Muscle of leg (tissue), 16 donors: ENCODE data around the gene SLFN12. TPM values are rescaled to one million over a fixed set of nuclear protein-coding genes. Genes with fewer than 3 reads are reported as not detected.
A peak's percentile ranks its signal among the peaks of the same experiment; 100 is the strongest.
"Not testable (repeated sequence)": the region's sequence is repeated elsewhere in the genome, so short reads cannot be mapped to it uniquely, and the experiment has no call there.

ENCODE experiments used
- DNase-seq: peaks from one replicate; pipeline ENCODE4 v3.0.0; 2013
- H3K27ac ChIP-seq: one replicate; pipeline ENCODE4 v1.5.1; 2013; ENCODE audit warnings: mild to moderate bottlenecking, low read length, control low read depth
- H3K27me3 ChIP-seq: one replicate; pipeline ENCODE4 v1.6.1; 2013; ENCODE audit warnings: low read length; ENCODE audit not compliant: control insufficient read depth, insufficient read depth
- H3K36me3 ChIP-seq: one replicate; pipeline ENCODE4 v1.6.1; 2013; ENCODE audit warnings: low read length; ENCODE audit not compliant: control insufficient read depth, insufficient read depth
- H3K4me1 ChIP-seq: one replicate; pipeline ENCODE4 v1.6.1; 2013; ENCODE audit warnings: low read length; ENCODE audit not compliant: control insufficient read depth, insufficient read depth
- H3K4me3 ChIP-seq: one replicate; pipeline ENCODE4 v1.5.1; 2013; ENCODE audit warnings: low read length, control low read depth
- H3K9me3 ChIP-seq: replicated peaks from 2 replicates; pipeline ENCODE4 v1.6.1; 2013; ENCODE audit warnings: low read depth, low read length; ENCODE audit not compliant: control insufficient read depth
- WGBS: methylation state at CpG from one replicate; pipeline ENCODE4 v1.1.5; 2013; ENCODE audit warnings: missing lambda C conversion rate; ENCODE audit not compliant: insufficient coverage; 5-methylcytosine and 5-hydroxymethylcytosine counted together
- long read RNA-seq, 11 donors: transcript quantifications; one replicate each; lab custom pipeline, GENCODE V29; 2026
- polyA plus RNA-seq, 8 donors: library from polyadenylated mRNA; unstranded; fragments of 120-200 nt; gene quantifications; one replicate each; pipeline versions ENCODE4 v1.2.1 to v1.2.3, GENCODE V29; 2013; ENCODE audit warnings: inconsistent platforms in 1 of 8, low replicate concordance in 1 of 8; ENCODE audit not compliant: insufficient read length in 8 of 8, insufficient read depth in 1 of 8
- total RNA-seq: library from RNA; stranded (reverse); fragments of 120-200 nt; gene quantifications from one replicate; pipeline ENCODE4 v1.2.4, GENCODE V29; 2013

The SLFN12 gene
- total RNA-seq (11.5 TPM), polyA plus RNA-seq (10 to 100 TPM in 1 of 8 donors, 1 to 10 TPM in 7; 4.2 to 10.5 (median 6.9) TPM)
- long read RNA-seq, donor 1, result 0 reads
- long read RNA-seq, donor 2, result 0 reads
- long read RNA-seq, donor 3, partial matches to known transcripts, result 0 of 1 reads
- long read RNA-seq, donor 3, other reads (novel, unspliced or antisense), result 0 of 1 reads
- long read RNA-seq, donor 4, result 0 reads
- long read RNA-seq, donor 5, partial matches to known transcripts, result 0 of 1 reads
- long read RNA-seq, donor 5, other reads (novel, unspliced or antisense), result 0 of 1 reads
- long read RNA-seq, donor 6, partial matches to known transcripts, result 0 of 2 reads
- long read RNA-seq, donor 6, other reads (novel, unspliced or antisense), result 0 of 2 reads
- long read RNA-seq, donor 7, result 0 reads
- long read RNA-seq, donor 8, partial matches to known transcripts, result 0 of 3 reads
- long read RNA-seq, donor 8, other reads (novel, unspliced or antisense), result 0 of 3 reads
- long read RNA-seq, donor 9, result 0 reads
- long read RNA-seq, donor 10, partial matches to known transcripts, result 0 of 2 reads
- long read RNA-seq, donor 10, other reads (novel, unspliced or antisense), result 0 of 2 reads
- long read RNA-seq, donor 11, partial matches to known transcripts, result 0 of 2 reads
- long read RNA-seq, donor 11, other reads (novel, unspliced or antisense), result 0 of 2 reads

GRCh38 chr17:35432176-35433074 lies at the start of gene SLFN12:
SLFN12 (minus strand) TSS chr17:35432500; CDS start chr17:35423028, 9,472 bp downstream.
- 5% methylated on average over 15 of the region's 22 CpGs for WGBS
- H3K27ac ChIP-seq, result peak within 1 kb of the TSS; percentile 97
- peaks cover 2% of the 10 kb centered on the region for H3K27me3 ChIP-seq
- H3K36me3 ChIP-seq, result peaks cover 5% of the 10 kb centered on the region
- H3K4me3 ChIP-seq, result peak within 1 kb of the TSS; percentile 63
- no peaks in the 10 kb centered on the region for H3K9me3 ChIP-seq
- peak; percentile 98 for DNase-seq
- peaks cover 23% of the 10 kb centered on the region for H3K4me1 ChIP-seq

GRCh38 chr17:35479271-35479670 lies 47.0 kb upstream of the SLFN12 start:
- no peak for DNase-seq
- Histone ChIP-seq H3K27ac (no peak overlapping the region), H3K4me1 (no peaks in the 10 kb centered on the region), H3K27me3 (peaks cover 23% of the 10 kb centered on the region), H3K36me3 (no peaks in the 10 kb centered on the region), H3K9me3 (no peaks in the 10 kb centered on the region), H3K4me3 (no peak overlapping the region)
- 75% methylated on average over 1 of the region's 5 CpGs for WGBS

GRCh38 chr17:35477248-35477647 lies 44.9 kb upstream of the SLFN12 start:
- Histone ChIP-seq H3K27ac (no peak overlapping the region), H3K4me3 (no peak overlapping the region), H3K9me3 (no peaks in the 10 kb centered on the region), H3K27me3 (peaks cover 14% of the 10 kb centered on the region), H3K36me3 (no peaks in the 10 kb centered on the region), H3K4me1 (no peaks in the 10 kb centered on the region)
- WGBS, result no CpG with 5 or more reads among the region's 5 CpGs
- DNase-seq, result no peak

- Histone ChIP-seq H3K36me3 (no peaks in the 10 kb centered on the region), H3K27me3 (peaks cover 11% of the 10 kb centered on the region), H3K9me3 (no peaks in the 10 kb centered on the region), H3K4me1 (no peaks in the 10 kb centered on the region), H3K27ac (no peak overlapping the region), H3K4me3 (no peak overlapping the region)
- DNase-seq, result no peak
- WGBS, result 63% methylated on average over 1 of the region's 2 CpGs
Observed at GRCh38 chr17:35476283-35476820, 44.1 kb upstream of the SLFN12 start.

- Histone ChIP-seq H3K27ac (no peak overlapping the region), H3K9me3 (no peaks in the 10 kb centered on the region), H3K4me1 (no peaks in the 10 kb centered on the region), H3K36me3 (no peaks in the 10 kb centered on the region), H3K4me3 (no peak overlapping the region), H3K27me3 (peaks cover 9% of the 10 kb centered on the region)
- no peak for DNase-seq
- WGBS, result no CpG with 5 or more reads among the region's 4 CpGs
Observed at GRCh38 chr17:35468475-35468874, 36.2 kb upstream of the SLFN12 start.

GRCh38 chr17:35467824-35468223 lies 35.5 kb upstream of the SLFN12 start:
- Histone ChIP-seq H3K9me3 (no peaks in the 10 kb centered on the region), H3K27me3 (peaks cover 13% of the 10 kb centered on the region), H3K4me3 (no peak overlapping the region), H3K4me1 (no peaks in the 10 kb centered on the region), H3K36me3 (no peaks in the 10 kb centered on the region), H3K27ac (no peak overlapping the region)
- WGBS, result no CpG with 5 or more reads among the region's 4 CpGs
- DNase-seq, result no peak

- peak; percentile 21 for DNase-seq
- no peak overlapping the region for H3K27ac ChIP-seq
- no peaks in the 10 kb centered on the region for H3K9me3 ChIP-seq
- H3K4me1 ChIP-seq, result peaks cover 5% of the 10 kb centered on the region
- H3K4me3 ChIP-seq, result no peak overlapping the region
- peaks cover 29% of the 10 kb centered on the region for H3K27me3 ChIP-seq
- under 1% methylated on average over 37 of the region's 44 CpGs for WGBS
- H3K36me3 ChIP-seq, result no peaks in the 10 kb centered on the region
Observed at GRCh38 chr17:35460354-35460851, 28.1 kb upstream of the SLFN12 start.

GRCh38 chr17:35454035-35454434 lies 21.7 kb upstream of the SLFN12 start:
- H3K27me3 ChIP-seq, result peaks cover 35% of the 10 kb centered on the region
- H3K27ac ChIP-seq, DNase-seq, H3K9me3 ChIP-seq, H3K4me1 ChIP-seq, H3K36me3 ChIP-seq, H3K4me3 ChIP-seq: not testable (repeated sequence)
- 85% methylated on average over 5 of the region's 5 CpGs for WGBS

GRCh38 chr17:35453171-35453570 lies 20.9 kb upstream of the SLFN12 start:
- DNase-seq, result no peak
- Histone ChIP-seq H3K36me3 (no peaks in the 10 kb centered on the region), H3K9me3 (no peaks in the 10 kb centered on the region), H3K27ac (no peak overlapping the region), H3K4me3 (no peak overlapping the region), H3K27me3 (peaks cover 44% of the 10 kb centered on the region), H3K4me1 (peaks cover 15% of the 10 kb centered on the region)
- no CpG with 5 or more reads among the region's 1 CpG for WGBS
